Dermis blood vessel endothelial cell (primary cell): Measurements from ENCODE around the gene ORAI1. TPM values are rescaled to one million over a fixed set of nuclear protein-coding genes. Genes with fewer than 3 reads are reported as not detected.
"Not testable (repeated sequence)": the region's sequence is repeated elsewhere in the genome, so short reads cannot be mapped to it uniquely, and the experiment has no call there.

Experiments
- DNase-seq: peaks from one replicate; pipeline ENCODE4 v3.0.0; 2010
- total RNA-seq: library from RNA; depleted of rRNA; stranded (reverse); fragments of >200 nt; gene quantifications from 2 replicates; pipeline ENCODE4 v1.2.3, GENCODE V29; 2014

The ORAI1 gene
- total RNA-seq, 1 donor from 2014 or later: 20.3 TPM

- no peak for DNase-seq
Measured at GRCh38 chr12:121649819-121650353, 23.6 kb downstream of the ORAI1 start.

GRCh38 chr12:121651320-121651719 is 25.0 kb downstream of the ORAI1 start:
- no peak for DNase-seq

GRCh38 chr12:121652767-121653497 is 26.6 kb downstream of the ORAI1 start:
- no peak for DNase-seq

GRCh38 chr12:121653999-121654398 is 27.7 kb downstream of the ORAI1 start:
- no peak for DNase-seq

- DNase-seq: no peak
Measured at GRCh38 chr12:121656122-121656521, 29.8 kb downstream of the ORAI1 start.

GRCh38 chr12:121657305-121658008 is 31.1 kb downstream of the ORAI1 start:
- DNase-seq: no peak

- not testable (repeated sequence) for DNase-seq
Measured at GRCh38 chr12:121661353-121662105, 35.2 kb downstream of the ORAI1 start.

GRCh38 chr12:121663610-121663929 is 37.2 kb downstream of the ORAI1 start:
- no peak for DNase-seq

GRCh38 chr12:121666829-121667228 is 40.5 kb downstream of the ORAI1 start:
- not testable (repeated sequence) for DNase-seq

GRCh38 chr12:121668750-121669520 is 42.6 kb downstream of the ORAI1 start:
- DNase-seq: peak; percentile 76

- DNase-seq: no peak
Measured at GRCh38 chr12:121669521-121669900, 43.2 kb downstream of the ORAI1 start, which contains the start of gene MORN3. Gene MORN3 (minus strand): TSS chr12:121669654. CDS start chr12:121669483, 171 bp downstream.

- peak; percentile 13 for DNase-seq
Measured at GRCh38 chr12:121673013-121673511, 46.7 kb downstream of the ORAI1 start.

GRCh38 chr12:121676190-121676589 is 49.9 kb downstream of the ORAI1 start:
- DNase-seq: no peak

GRCh38 chr12:121678305-121678704 is 52.0 kb downstream of the ORAI1 start:
- DNase-seq: no peak

- DNase-seq: no peak
Measured at GRCh38 chr12:121678716-121679300, 52.5 kb downstream of the ORAI1 start.

- DNase-seq: not testable (repeated sequence)
Measured at GRCh38 chr12:121679661-121680197, 53.4 kb downstream of the ORAI1 start.

- DNase-seq: no peak
Measured at GRCh38 chr12:121688966-121689365, 62.6 kb downstream of the ORAI1 start.

- DNase-seq: no peak
Measured at GRCh38 chr12:121689430-121689829, 63.1 kb downstream of the ORAI1 start.
